Endothelial cell of umbilical vein (primary cell): Measurements from ENCODE around the gene FRMD5. TPM values are rescaled to one million over a fixed set of nuclear protein-coding genes. Genes with fewer than 3 reads are reported as not detected.

Experiments
- BruUV-seq: library from RNA; stranded (reverse); fragments of 400-500 nt; replicated peaks from 2 replicates; lab custom pipeline; 2021; lab: Mats Ljungman, UMichigan
- CTCF ChIA-PET: fragments of 300-600, 350-600 bp; sonication (Branson Sonifier 250); formaldehyde crosslinking; loops from one replicate; lab custom pipeline; 2021; ENCODE audit warnings: antibody characterized with exemption, inconsistent platforms; lab: Charles Lee
- POLR2A ChIA-PET: fragments of 300-600, 350-600 bp; sonication (Branson Sonifier 250); formaldehyde crosslinking; loops from one replicate; lab custom pipeline; 2021; ENCODE audit warnings: antibody characterized with exemption, inconsistent platforms; lab: Charles Lee
- DNase-seq: peaks from one replicate; pipeline ENCODE4 v3.0.0-alpha.2; 2011; ENCODE audit warnings: low read depth, low spot score
- FAIRE-seq: peaks from 2 replicates; lab custom pipeline; 2011; peaks lifted over from hg19 to GRCh38; lab: Jason Lieb, UNC
- H2AFZ ChIP-seq: 2 replicates; pipeline ENCODE4 v1.6.0; 2012; ENCODE audit warnings: low read depth, low read length, control low read depth, inconsistent platforms
- H3K27ac ChIP-seq: 2 replicates; pipeline ENCODE4 v1.5.1; 2011; ENCODE audit warnings: low read depth, mild to moderate bottlenecking, control low read depth, low read length, moderate library complexity; ENCODE audit not compliant: insufficient read depth
- H3K27me3 ChIP-seq, 2 experiments: 2 replicates each; pipeline versions ENCODE4 v1.6.0 to v1.6.1; 2011; ENCODE audit warnings: low read length in 2 of 2, mixed read lengths in 1 of 2; ENCODE audit not compliant: control insufficient read depth in 2 of 2, insufficient read depth in 2 of 2
- H3K36me3 ChIP-seq, 2 experiments: 2 replicates in 1 of 2; 3 replicates in 1 of 2; pipeline ENCODE4 v1.5.1; 2011; ENCODE audit warnings: low read length in 2 of 2, mild to moderate bottlenecking in 1 of 2, moderate library complexity in 1 of 2; ENCODE audit not compliant: control insufficient read depth in 2 of 2, insufficient read depth in 2 of 2; ENCODE audit errors: extremely low read depth in 1 of 2
- H3K4me1 ChIP-seq: 3 replicates; pipeline ENCODE4 v1.5.1; 2011; ENCODE audit warnings: mild to moderate bottlenecking, low read length; ENCODE audit not compliant: control insufficient read depth, insufficient read depth; ENCODE audit errors: extremely low read depth
- H3K4me2 ChIP-seq: 2 replicates; pipeline ENCODE4 v1.6.1; 2011; ENCODE audit warnings: low read length, control low read depth, mixed read lengths; ENCODE audit not compliant: insufficient read depth
- H3K4me3 ChIP-seq, 3 experiments: fragments of 200-600 bp in 1 of 3; sonication (generic), shearing (Covaris generic) in 1 of 3; replicated peaks in 1 of 3; 2 replicates each; pipeline ENCODE4 v1.5.1; 2011 to 2016; ENCODE audit warnings: control low read depth in 3 of 3, low read length in 3 of 3, mild to moderate bottlenecking in 2 of 3, inconsistent platforms in 1 of 3, low read depth in 1 of 3, moderate library complexity in 1 of 3; ENCODE audit not compliant: insufficient read depth in 1 of 3
- H3K79me2 ChIP-seq: 2 replicates; pipeline ENCODE4 v1.6.0; 2012; ENCODE audit warnings: low read length, inconsistent platforms; ENCODE audit not compliant: control insufficient read depth, insufficient read depth
- H3K9ac ChIP-seq: replicated peaks from 2 replicates; pipeline ENCODE3; 2011; ENCODE audit warnings: low read length, control low read depth; ENCODE audit not compliant: insufficient read depth; ENCODE audit errors: extremely low read depth
- H3K9me1 ChIP-seq: replicated peaks from 3 replicates; pipeline ENCODE4 v1.6.0; 2011; ENCODE audit warnings: mild to moderate bottlenecking, low read length; ENCODE audit not compliant: control insufficient read depth, insufficient read depth; ENCODE audit errors: extremely low read depth
- H3K9me3 ChIP-seq: replicated peaks from 2 replicates; pipeline ENCODE4 v1.5.1; 2012; ENCODE audit warnings: low read length, inconsistent platforms; ENCODE audit not compliant: control insufficient read depth, insufficient read depth
- H4K20me1 ChIP-seq: replicated peaks from 2 replicates; pipeline ENCODE3; 2011; ENCODE audit warnings: mild to moderate bottlenecking, low read length; ENCODE audit not compliant: control insufficient read depth, insufficient read depth; ENCODE audit errors: extremely low read depth
- EZH2 ChIP-seq: IDR thresholded peaks from 2 replicates; pipeline ENCODE4 v1.6.1; 2012; ENCODE audit warnings: borderline replicate concordance, low read depth, mild to moderate bottlenecking, moderate library complexity, low read length, inconsistent platforms; ENCODE audit not compliant: severe bottlenecking
- FOS ChIP-seq: IDR thresholded peaks from 2 replicates; pipeline ENCODE4 v1.6.1; 2011; ENCODE audit warnings: mild to moderate bottlenecking, low read length, moderate library complexity, borderline replicate concordance; ENCODE audit not compliant: insufficient read depth
- GATA2 ChIP-seq: IDR thresholded peaks from 2 replicates; pipeline ENCODE4 v1.7.0; 2011; ENCODE audit warnings: low read depth, mild to moderate bottlenecking, moderate library complexity, mixed read lengths, low read length; ENCODE audit not compliant: insufficient read length, insufficient read depth
- JUN ChIP-seq: IDR thresholded peaks from 2 replicates; pipeline ENCODE4 v1.6.1; 2011; ENCODE audit warnings: borderline replicate concordance, low read depth; ENCODE audit not compliant: insufficient read length, insufficient read depth
- MYC ChIP-seq: IDR thresholded peaks from one replicate; pipeline ENCODE4 v1.6.1; 2011; ENCODE audit warnings: mild to moderate bottlenecking, low read depth, low read length
- POLR2A ChIP-seq: IDR thresholded peaks from 2 replicates; pipeline ENCODE4 v1.6.1; 2012; ENCODE audit warnings: low read depth, mild to moderate bottlenecking, control low read depth, low read length
- POLR2AphosphoS5 ChIP-seq: IDR thresholded peaks from 2 replicates; pipeline ENCODE4 v1.6.1; 2012; ENCODE audit warnings: low read depth, mild to moderate bottlenecking, control low read depth, low read length, moderate library complexity; ENCODE audit not compliant: insufficient read depth
- dilution Hi-C: fragments of 300-500 bp; cut with MboI; formaldehyde crosslinking; loops from one replicate; pipeline ENCODE4 v1.15.0; 2019; ENCODE audit warnings: low sequenced_read_pairs; ENCODE audit not compliant: extremely low pct_ligation_motif_present
- intact Hi-C: fragments of 100-400 bp; cut with micrococcal nuclease; formaldehyde crosslinking; loops from one replicate; pipeline ENCODE4 v1.10.0; 2022
- polyA plus RNA-seq, 4 experiments: library from polyadenylated mRNA; depleted of rRNA in 3 of 4; stranded (reverse) in 3 of 4; unstranded in 1 of 4; fragments of >200 nt; gene quantifications; 2 replicates each; pipeline versions ENCODE4 v1.2.1 to v1.2.3, GENCODE V29; 2011 to 2012; ENCODE audit warnings: missing spikeins in 1 of 4
- total RNA-seq: library from RNA; stranded (reverse); gene quantifications from 2 replicates; pipeline ENCODE4 v1.2.3, GENCODE V29; 2021
- TF ChIP-seq, protein P1 (sequence below): IDR thresholded peaks from 2 replicates; pipeline ENCODE4 v1.6.1; 2011; ENCODE audit not compliant: insufficient read depth, insufficient read length
- TF ChIP-seq, protein P2 (sequence below), 2 donors: IDR thresholded peaks; 1 replicate in 1 of 2; 2 replicates in 1 of 2; pipeline ENCODE4 v1.5.1; 2011; ENCODE audit warnings: low read length in 2 of 2, mild to moderate bottlenecking in 2 of 2, moderate library complexity in 2 of 2, control low read depth in 1 of 2, inconsistent platforms in 1 of 2, low read depth in 1 of 2; ENCODE audit not compliant: insufficient read depth in 1 of 2; ENCODE audit errors: extremely low read depth in 1 of 2

FRMD5 gene
- total and polyA plus RNA-seq, 2 donors (not counting 3 experiments of a cell fraction or from before 2014, with no cell fraction given) = 16.7 to 20.2 TPM

DNA sequence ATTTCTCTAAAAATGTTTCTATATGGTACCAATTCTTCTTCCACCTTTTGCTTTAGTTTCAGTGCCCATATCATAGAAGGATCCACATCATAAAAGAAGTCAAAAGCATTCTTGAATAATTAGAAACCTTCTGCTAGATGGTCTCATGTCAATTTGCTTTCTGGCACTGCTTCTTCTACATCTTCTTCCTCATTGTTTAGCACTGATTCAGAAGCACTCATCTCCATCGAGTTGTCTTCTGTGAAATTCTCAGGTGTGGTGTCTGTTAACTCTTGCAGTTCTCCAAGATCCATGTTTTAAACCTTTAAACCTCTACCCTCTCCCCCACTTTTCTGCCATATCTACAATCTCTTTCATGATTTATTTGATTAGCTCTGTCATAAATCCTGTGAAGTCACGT, 213.5 kb downstream of the FRMD5 start:
- POLR2A ChIA-PET = no interaction called here
- Histone ChIP-seq H3K4me3 (no peak overlapping the region), H3K9ac (no peak overlapping the region), H3K9me3 (no peaks in the 10 kb centered on the region), H3K27ac (no peak overlapping the region), H2AFZ (no peak overlapping the region), H3K4me1 (peaks cover 5% of the 10 kb centered on the region), H4K20me1 (no peaks in the 10 kb centered on the region), H3K4me2 (no peak overlapping the region), H3K27me3 (no peaks in the 10 kb centered on the region), H3K79me2 (no peaks in the 10 kb centered on the region), H3K9me1 (no peaks in the 10 kb centered on the region), H3K36me3 (no peaks in the 10 kb centered on the region)
- FAIRE-seq = no peak
- CTCF ChIA-PET = interaction anchor here (1.0 to 1.6 kb wide), 2 partner anchors 17 to 41 kb away, joined by 3 to 4 read pairs; no protein-coding TSS in a partner anchor
- dilution Hi-C loops = no loop called here
- TF ChIP-seq EZH2 = no peak
- TF ChIP-seq, protein P1, sequence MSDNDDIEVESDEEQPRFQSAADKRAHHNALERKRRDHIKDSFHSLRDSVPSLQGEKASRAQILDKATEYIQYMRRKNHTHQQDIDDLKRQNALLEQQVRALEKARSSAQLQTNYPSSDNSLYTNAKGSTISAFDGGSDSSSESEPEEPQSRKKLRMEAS = no peak
- no peak for TF ChIP-seq JUN
- no peak for TF ChIP-seq POLR2AphosphoS5
- TF ChIP-seq MYC = no peak
- TF ChIP-seq, protein P2, sequence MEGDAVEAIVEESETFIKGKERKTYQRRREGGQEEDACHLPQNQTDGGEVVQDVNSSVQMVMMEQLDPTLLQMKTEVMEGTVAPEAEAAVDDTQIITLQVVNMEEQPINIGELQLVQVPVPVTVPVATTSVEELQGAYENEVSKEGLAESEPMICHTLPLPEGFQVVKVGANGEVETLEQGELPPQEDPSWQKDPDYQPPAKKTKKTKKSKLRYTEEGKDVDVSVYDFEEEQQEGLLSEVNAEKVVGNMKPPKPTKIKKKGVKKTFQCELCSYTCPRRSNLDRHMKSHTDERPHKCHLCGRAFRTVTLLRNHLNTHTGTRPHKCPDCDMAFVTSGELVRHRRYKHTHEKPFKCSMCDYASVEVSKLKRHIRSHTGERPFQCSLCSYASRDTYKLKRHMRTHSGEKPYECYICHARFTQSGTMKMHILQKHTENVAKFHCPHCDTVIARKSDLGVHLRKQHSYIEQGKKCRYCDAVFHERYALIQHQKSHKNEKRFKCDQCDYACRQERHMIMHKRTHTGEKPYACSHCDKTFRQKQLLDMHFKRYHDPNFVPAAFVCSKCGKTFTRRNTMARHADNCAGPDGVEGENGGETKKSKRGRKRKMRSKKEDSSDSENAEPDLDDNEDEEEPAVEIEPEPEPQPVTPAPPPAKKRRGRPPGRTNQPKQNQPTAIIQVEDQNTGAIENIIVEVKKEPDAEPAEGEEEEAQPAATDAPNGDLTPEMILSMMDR (IDR thresholded peaks at IDR 0.05; ENCODE audit: extremely low read depth in 1 of 2, insufficient read depth in 1 of 2, low read depth in 1 of 2, low read length in 2 of 2) = no peak
- TF ChIP-seq POLR2A = no peak
- TF ChIP-seq FOS = no peak
- no peak for TF ChIP-seq GATA2
- no peak for DNase-seq
- intact Hi-C loops = no loop called here
- no TSS peak for BruUV-seq
